Stomach (tissue), 9 donors: ENCODE data around the gene MYRIP. TPM values are rescaled to one million over a fixed set of nuclear protein-coding genes. Genes with fewer than 3 reads are reported as not detected.

Source experiments
- DNase-seq, 2 donors: peaks; one replicate each; pipeline versions ENCODE4 v3.0.0 to v3.0.0-alpha.2; 2013 to 2019
- H3K27ac ChIP-seq, 5 donors: fragments of 200-600 bp in 4 of 5; sonication (generic) in 4 of 5; one replicate each; pipeline ENCODE4 v1.5.1; 2013 to 2019; ENCODE audit warnings: mild to moderate bottlenecking in 1 of 5, moderate library complexity in 1 of 5
- H3K27me3 ChIP-seq, 3 donors: fragments of 200-600 bp; sonication (generic); one replicate each; pipeline ENCODE4 v1.5.1; 2017 to 2019; ENCODE audit warnings: mixed run types in 1 of 3
- H3K36me3 ChIP-seq, 4 donors: fragments of 200-600 bp; sonication (generic); 1 replicate in 3 of 4; 2 replicates in 1 of 4; pipeline ENCODE4 v1.5.1; 2016 to 2019
- H3K4me1 ChIP-seq, 4 donors: fragments of 200-600 bp; sonication (generic); one replicate each; pipeline ENCODE4 v1.5.1; 2016 to 2019
- H3K4me3 ChIP-seq, 4 donors: fragments of 200-600 bp; sonication (generic) in 3 of 4; one replicate each; pipeline ENCODE4 v1.5.1; 2016 to 2019; ENCODE audit warnings: mild to moderate bottlenecking in 1 of 4
- H3K9me3 ChIP-seq, 4 donors: fragments of 200-600 bp; sonication (generic); one replicate each; pipeline ENCODE4 v1.5.1; 2016 to 2019
- EP300 ChIP-seq: sonication (generic); formaldehyde crosslinking; IDR thresholded peaks from one replicate; pipeline ENCODE4 v1.6.1; 2017; ENCODE audit warnings: antibody characterized with exemption
- POLR2A ChIP-seq, 4 donors: fragments of 450-650 bp; IDR thresholded peaks; one replicate each; pipeline ENCODE4 v1.6.1; 2016; ENCODE audit warnings: antibody characterized with exemption in 4 of 4, control low read depth in 2 of 4, mild to moderate bottlenecking in 1 of 4, moderate library complexity in 1 of 4
- POLR2AphosphoS5 ChIP-seq, 3 donors: sonication (generic); formaldehyde crosslinking; IDR thresholded peaks; one replicate each; pipeline ENCODE4 v1.6.1; 2016; ENCODE audit warnings: antibody characterized with exemption in 3 of 3
- WGBS, 5 donors: extraction: QIAGEN DNeasy Blood & Tissue Kit in 3 of 5; methylation state at CpG; one replicate each; pipeline versions ENCODE4 v1.1.5 to v1.1.7; 2013 to 2018; 5-methylcytosine and 5-hydroxymethylcytosine counted together
- intact Hi-C: fragments of 100-400 bp; cut with DNase I; formaldehyde crosslinking; loops from one replicate; pipeline ENCODE4 v1.15.1; 2023; ENCODE audit warnings: low total_unique reads
- polyA plus RNA-seq, 3 donors: library from polyadenylated mRNA; stranded (reverse); fragments of 200-250 nt; gene quantifications; one replicate each; pipeline ENCODE4 v1.2.3, GENCODE V29; 2013
- total RNA-seq, 5 donors: library from RNA; depleted of rRNA; stranded (reverse); fragments of >200 nt; gene quantifications; one replicate each; pipeline versions ENCODE4 v1.1.0 to v1.2.3, GENCODE V29; 2014 to 2016
- TF ChIP-seq, protein P1 (sequence below), 7 experiments: fragments of 450-650 bp in 4 of 7; fragments of 200-600 bp in 3 of 7; sonication (generic) in 3 of 7; IDR thresholded peaks; one replicate each; pipeline ENCODE4 v1.5.1; 2016 to 2019; ENCODE audit warnings: antibody characterized with exemption in 7 of 7, control low read depth in 2 of 7, mild to moderate bottlenecking in 1 of 7
- donor health status: healthy with polysubstance abuse.
- donor health status: Bipolar disorder and iron deficiency.
- donor health status: healthy.

Gene MYRIP
- total and polyA plus RNA-seq, 8 donors: 1.8 to 20.6 (median 6.8) TPM

DNA sequence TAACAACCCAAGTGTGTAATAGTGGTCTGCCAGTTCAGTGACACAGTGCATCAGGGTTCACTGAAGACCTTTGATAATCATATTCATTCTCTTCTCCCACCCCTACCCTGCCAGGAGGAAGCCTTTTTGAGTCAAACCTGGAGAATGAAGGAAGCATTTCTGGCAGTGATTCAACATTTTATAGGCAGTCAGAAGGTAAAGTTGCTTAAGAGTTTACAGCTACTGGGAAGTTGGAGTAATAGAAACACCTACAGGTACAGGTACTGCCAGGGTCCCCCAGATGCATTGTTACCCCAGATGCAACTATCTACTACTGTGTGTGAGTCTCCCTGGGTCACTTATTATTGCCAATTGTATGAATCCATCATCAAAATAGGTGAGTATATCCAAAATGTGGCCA is 353.2 kb downstream of the MYRIP start:
- intact Hi-C loops: no loop called here
- no peak for TF ChIP-seq POLR2A (IDR thresholded peaks at IDR 0.05)
- DNase-seq: no peak
- no peak overlapping the region for H3K4me3 ChIP-seq
- peaks cover 0 to 12% (median 3%) of the 10 kb centered on the region in 4 donors for H3K36me3 ChIP-seq
- peaks cover 0 to 4% (median 0%) of the 10 kb centered on the region in 4 donors for H3K9me3 ChIP-seq
- H3K4me1 ChIP-seq: peaks cover 0 to 2% (median 0%) of the 10 kb centered on the region in 4 donors
- no peak overlapping the region for H3K27ac ChIP-seq
- H3K27me3 ChIP-seq: no peaks in the 10 kb centered on the region

DNA sequence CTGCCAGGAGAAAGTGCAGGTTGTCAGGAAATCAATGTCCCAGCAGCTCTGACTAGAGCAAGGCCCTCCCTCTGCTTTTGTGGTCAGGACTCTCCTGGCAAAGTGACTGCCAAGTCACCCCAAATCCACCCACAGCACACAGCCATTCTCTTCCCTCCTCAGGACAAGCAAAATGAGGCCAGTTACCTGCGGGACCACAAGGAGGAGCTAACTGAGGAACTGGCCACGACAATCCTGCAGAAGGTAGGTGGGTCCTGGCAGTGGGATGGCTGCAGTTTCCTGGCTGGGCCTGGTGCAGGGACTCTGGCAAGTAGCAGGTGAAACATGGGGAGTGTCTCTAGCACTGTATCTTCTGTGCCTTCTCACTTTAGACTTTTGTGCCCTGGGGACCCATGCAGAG is 357.6 kb downstream of the MYRIP start:
- no peak for DNase-seq
- H3K27ac ChIP-seq: no peak overlapping the region
- no peaks in the 10 kb centered on the region for H3K9me3 ChIP-seq
- peaks cover 0 to 12% (median 3%) of the 10 kb centered on the region in 4 donors for H3K36me3 ChIP-seq
- TF ChIP-seq EP300 (no peak), POLR2AphosphoS5 (IDR thresholded peaks at IDR 0.05) (no peak), POLR2A (IDR thresholded peaks at IDR 0.05) (no peak)
- TF ChIP-seq, protein P1, sequence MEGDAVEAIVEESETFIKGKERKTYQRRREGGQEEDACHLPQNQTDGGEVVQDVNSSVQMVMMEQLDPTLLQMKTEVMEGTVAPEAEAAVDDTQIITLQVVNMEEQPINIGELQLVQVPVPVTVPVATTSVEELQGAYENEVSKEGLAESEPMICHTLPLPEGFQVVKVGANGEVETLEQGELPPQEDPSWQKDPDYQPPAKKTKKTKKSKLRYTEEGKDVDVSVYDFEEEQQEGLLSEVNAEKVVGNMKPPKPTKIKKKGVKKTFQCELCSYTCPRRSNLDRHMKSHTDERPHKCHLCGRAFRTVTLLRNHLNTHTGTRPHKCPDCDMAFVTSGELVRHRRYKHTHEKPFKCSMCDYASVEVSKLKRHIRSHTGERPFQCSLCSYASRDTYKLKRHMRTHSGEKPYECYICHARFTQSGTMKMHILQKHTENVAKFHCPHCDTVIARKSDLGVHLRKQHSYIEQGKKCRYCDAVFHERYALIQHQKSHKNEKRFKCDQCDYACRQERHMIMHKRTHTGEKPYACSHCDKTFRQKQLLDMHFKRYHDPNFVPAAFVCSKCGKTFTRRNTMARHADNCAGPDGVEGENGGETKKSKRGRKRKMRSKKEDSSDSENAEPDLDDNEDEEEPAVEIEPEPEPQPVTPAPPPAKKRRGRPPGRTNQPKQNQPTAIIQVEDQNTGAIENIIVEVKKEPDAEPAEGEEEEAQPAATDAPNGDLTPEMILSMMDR (IDR thresholded peaks at IDR 0.05): no peak
- H3K4me3 ChIP-seq: no peak overlapping the region
- intact Hi-C loops: no loop called here
- WGBS, 5 donors: 47 to 77% (median 65%) methylated on average over 2 of the region's 2 CpGs
- peaks cover 0 to 5% (median 0%) of the 10 kb centered on the region in 4 donors for H3K4me1 ChIP-seq
- no peaks in the 10 kb centered on the region for H3K27me3 ChIP-seq

- peak in 1 of 2 donors; percentile 58 for DNase-seq
- WGBS, 5 donors: 76 to 91% (median 84%) methylated on average over 1 of the region's 1 CpG
- Histone ChIP-seq H3K4me3 (no peak overlapping the region), H3K36me3 (peaks cover 0 to 12% (median 3%) of the 10 kb centered on the region in 4 donors), H3K4me1 (peaks cover 0 to 5% (median 0%) of the 10 kb centered on the region in 4 donors), H3K27ac (no peak overlapping the region), H3K27me3 (no peaks in the 10 kb centered on the region), H3K9me3 (no peaks in the 10 kb centered on the region)
- TF ChIP-seq EP300 (no peak), POLR2A (IDR thresholded peaks at IDR 0.05) (no peak), POLR2AphosphoS5 (IDR thresholded peaks at IDR 0.05) (no peak)
- TF ChIP-seq, protein P1 (IDR thresholded peaks at IDR 0.05): no peak
- intact Hi-C loops: no loop called here
Measured at GRCh38 chr3:40167958-40168357, 358.5 kb downstream of the MYRIP start.

- Histone ChIP-seq H3K27me3 (no peaks in the 10 kb centered on the region), H3K4me3 (no peak overlapping the region), H3K27ac (no peak overlapping the region), H3K36me3 (no peaks in the 10 kb centered on the region), H3K4me1 (peaks cover 0 to 5% (median 0%) of the 10 kb centered on the region in 4 donors), H3K9me3 (no peaks in the 10 kb centered on the region)
- intact Hi-C loops: loop anchor here (10.0 kb wide), 1 partner anchor 445 kb away; no protein-coding TSS in a partner anchor
- no peak for DNase-seq
- 66 to 87% (median 82%) methylated on average over 5 of the region's 5 CpGs for WGBS, 5 donors
- TF ChIP-seq POLR2AphosphoS5 (IDR thresholded peaks at IDR 0.05): no peak
- TF ChIP-seq, protein P1 (IDR thresholded peaks at IDR 0.05): no peak
- TF ChIP-seq POLR2A (IDR thresholded peaks at IDR 0.05): no peak
- no peak for TF ChIP-seq EP300
Measured at GRCh38 chr3:40169983-40170382, 360.6 kb downstream of the MYRIP start.

- Histone ChIP-seq H3K4me3 (no peak overlapping the region), H3K27ac (no peak overlapping the region), H3K9me3 (no peaks in the 10 kb centered on the region), H3K4me1 (peaks cover 0 to 5% (median 0%) of the 10 kb centered on the region in 4 donors), H3K36me3 (no peaks in the 10 kb centered on the region), H3K27me3 (no peaks in the 10 kb centered on the region)
- DNase-seq: no peak
- no peak for TF ChIP-seq POLR2AphosphoS5 (IDR thresholded peaks at IDR 0.05)
- TF ChIP-seq EP300: no peak
- TF ChIP-seq, protein P1 (IDR thresholded peaks at IDR 0.05): no peak
- no peak for TF ChIP-seq POLR2A (IDR thresholded peaks at IDR 0.05)
- WGBS, 5 donors: 86 to 98% (median 88%) methylated on average over 1 of the region's 1 CpG
- intact Hi-C loops: loop anchor here (10.0 kb wide), 1 partner anchor 446 kb away; no protein-coding TSS in a partner anchor
Measured at GRCh38 chr3:40170395-40170794, 361.0 kb downstream of the MYRIP start.
